GM18951 (cell line): ENCODE data around the gene ZNF888.
A peak's percentile ranks its signal among the peaks of the same experiment; 100 is the strongest.

Experiments used
- POLR2A ChIP-seq: IDR thresholded peaks from 4 replicates; pipeline ENCODE4 v1.6.1; 2011; ENCODE audit warnings: mild to moderate bottlenecking; ENCODE audit not compliant: insufficient read length, insufficient read depth; ENCODE audit errors: extremely low read depth
- in situ Hi-C: fragments of 300-500 bp; cut with MboI; formaldehyde crosslinking; loops from one replicate; pipeline ENCODE4 v1.12.0; 2022; ENCODE audit warnings: low sequenced_read_pairs, mixed read lengths, inconsistent platforms; ENCODE audit not compliant: unreplicated experiment

Gene ZNF888

GRCh38 chr19:52922841-52923777 is at the start of gene ZNF888:
TSS of gene ZNF888 (minus strand) at chr19:52923428. CDS start at chr19:52917873, 5,555 bp downstream.
- in situ Hi-C loops, result no loop called here
- TF ChIP-seq POLR2A, result peak; percentile 82

- in situ Hi-C loops, result no loop called here
- no peak for TF ChIP-seq POLR2A
Measured at GRCh38 chr19:52967772-52968171, 44.5 kb upstream of the ZNF888 start.

- no peak for TF ChIP-seq POLR2A
- in situ Hi-C loops, result no loop called here
Measured at GRCh38 chr19:52963247-52963618, 40.0 kb upstream of the ZNF888 start.

- in situ Hi-C loops, result no loop called here
- peak; percentile 88 for TF ChIP-seq POLR2A
Measured at GRCh38 chr19:52962394-52963246, 39.4 kb upstream of the ZNF888 start, which contains the start of gene ZNF816. TSS of gene ZNF816 (minus strand) at chr19:52962881. CDS start at chr19:52956089, 6,792 bp downstream.

GRCh38 chr19:52961981-52962380 is 38.8 kb upstream of the ZNF888 start:
- no peak for TF ChIP-seq POLR2A
- in situ Hi-C loops, result no loop called here

GRCh38 chr19:52959613-52960295 is 36.5 kb upstream of the ZNF888 start:
- TF ChIP-seq POLR2A, result no peak
- in situ Hi-C loops, result no loop called here

GRCh38 chr19:52957591-52957990 is 34.4 kb upstream of the ZNF888 start:
- TF ChIP-seq POLR2A, result no peak
- in situ Hi-C loops, result no loop called here

- TF ChIP-seq POLR2A, result no peak
- in situ Hi-C loops, result no loop called here
Measured at GRCh38 chr19:52956917-52957316, 33.7 kb upstream of the ZNF888 start.

GRCh38 chr19:52949422-52949821 is 26.2 kb upstream of the ZNF888 start:
- TF ChIP-seq POLR2A, result no peak
- in situ Hi-C loops, result no loop called here

- in situ Hi-C loops, result no loop called here
- TF ChIP-seq POLR2A, result no peak
Measured at GRCh38 chr19:52948025-52948770, 25.0 kb upstream of the ZNF888 start.

GRCh38 chr19:52946322-52947310 is 23.4 kb upstream of the ZNF888 start:
- no peak for TF ChIP-seq POLR2A
- in situ Hi-C loops, result no loop called here
